ENCODE measurements around the gene ZSCAN10.

Gene ZSCAN10

DNA sequence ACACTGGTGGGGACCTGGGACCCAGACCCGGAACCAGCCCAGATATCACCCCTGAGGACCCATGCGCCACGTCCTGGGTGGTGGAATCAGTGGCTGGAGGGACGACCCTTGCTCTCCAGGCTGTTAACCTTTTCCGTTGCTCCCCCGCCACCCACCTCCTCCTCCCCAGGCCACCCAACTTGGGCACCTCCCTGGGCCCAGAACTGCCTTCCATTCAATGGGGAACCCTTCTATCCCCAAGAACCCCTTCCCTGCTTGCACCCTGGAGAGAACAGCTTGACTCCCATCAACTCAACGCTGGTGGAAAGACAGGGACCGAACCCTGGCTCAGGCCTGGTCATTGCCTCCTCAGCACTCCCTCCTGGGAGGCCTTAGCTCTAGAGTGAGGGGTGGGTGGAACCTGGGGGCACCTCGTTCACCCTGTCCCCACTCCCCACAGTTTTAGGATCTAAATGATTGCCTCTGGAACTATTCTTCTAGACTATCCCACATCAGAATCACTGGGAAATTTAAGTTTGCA, 39.3 kb downstream of the ZSCAN10 start:
- Histone ChIP-seq H3K27ac (ENCODE audit: low read length) (no peak overlapping the region), H4K20me1 (ENCODE audit: insufficient read depth, low read length) (no peaks in the 10 kb centered on the region), H3F3A (ENCODE audit: insufficient read depth, low read length) (no peaks in the 10 kb centered on the region), H3K4me3 (ENCODE audit: low read length) (peak overlapping the region; percentile 96), H3K36me3 (replicated peaks; ENCODE audit: insufficient read depth, low read length) (no peaks in the 10 kb centered on the region), H3K9me3 (replicated peaks; ENCODE audit: insufficient read depth, low read length) (no peaks in the 10 kb centered on the region), H3K27me3 (replicated peaks; ENCODE audit: insufficient read depth, low read length) (peaks cover 79% of the 10 kb centered on the region), H3K4me2 (ENCODE audit: low read depth, low read length) (peak overlapping the region; percentile 99), H2AFZ (ENCODE audit: low read length) (peak overlapping the region; percentile 84), H3K9me2 (replicated peaks; ENCODE audit: insufficient read depth, low read length) (no peaks in the 10 kb centered on the region), H3K4me1 (ENCODE audit: low read length) (peaks cover 3% of the 10 kb centered on the region; the same call in 1 of the 2 replicates), H3K79me2 (ENCODE audit: low read length) (no peaks in the 10 kb centered on the region), H3K9ac (ENCODE audit: low read length) (peak overlapping the region; percentile 31; the same call in 1 of the 2 replicates)
- DNase-seq: no peak
- TF ChIP-seq, protein P1, sequence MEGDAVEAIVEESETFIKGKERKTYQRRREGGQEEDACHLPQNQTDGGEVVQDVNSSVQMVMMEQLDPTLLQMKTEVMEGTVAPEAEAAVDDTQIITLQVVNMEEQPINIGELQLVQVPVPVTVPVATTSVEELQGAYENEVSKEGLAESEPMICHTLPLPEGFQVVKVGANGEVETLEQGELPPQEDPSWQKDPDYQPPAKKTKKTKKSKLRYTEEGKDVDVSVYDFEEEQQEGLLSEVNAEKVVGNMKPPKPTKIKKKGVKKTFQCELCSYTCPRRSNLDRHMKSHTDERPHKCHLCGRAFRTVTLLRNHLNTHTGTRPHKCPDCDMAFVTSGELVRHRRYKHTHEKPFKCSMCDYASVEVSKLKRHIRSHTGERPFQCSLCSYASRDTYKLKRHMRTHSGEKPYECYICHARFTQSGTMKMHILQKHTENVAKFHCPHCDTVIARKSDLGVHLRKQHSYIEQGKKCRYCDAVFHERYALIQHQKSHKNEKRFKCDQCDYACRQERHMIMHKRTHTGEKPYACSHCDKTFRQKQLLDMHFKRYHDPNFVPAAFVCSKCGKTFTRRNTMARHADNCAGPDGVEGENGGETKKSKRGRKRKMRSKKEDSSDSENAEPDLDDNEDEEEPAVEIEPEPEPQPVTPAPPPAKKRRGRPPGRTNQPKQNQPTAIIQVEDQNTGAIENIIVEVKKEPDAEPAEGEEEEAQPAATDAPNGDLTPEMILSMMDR (IDR thresholded peaks at IDR 0.05; ENCODE audit: low read length): no peak
- no peak for TF ChIP-seq EZH2 (optimal IDR thresholded peaks at IDR 0.05; ENCODE audit: low read depth, low read length)
- no peak for TF ChIP-seq EZH2phosphoT487 (IDR thresholded peaks at IDR 0.05; ENCODE audit: low read length)

DNA sequence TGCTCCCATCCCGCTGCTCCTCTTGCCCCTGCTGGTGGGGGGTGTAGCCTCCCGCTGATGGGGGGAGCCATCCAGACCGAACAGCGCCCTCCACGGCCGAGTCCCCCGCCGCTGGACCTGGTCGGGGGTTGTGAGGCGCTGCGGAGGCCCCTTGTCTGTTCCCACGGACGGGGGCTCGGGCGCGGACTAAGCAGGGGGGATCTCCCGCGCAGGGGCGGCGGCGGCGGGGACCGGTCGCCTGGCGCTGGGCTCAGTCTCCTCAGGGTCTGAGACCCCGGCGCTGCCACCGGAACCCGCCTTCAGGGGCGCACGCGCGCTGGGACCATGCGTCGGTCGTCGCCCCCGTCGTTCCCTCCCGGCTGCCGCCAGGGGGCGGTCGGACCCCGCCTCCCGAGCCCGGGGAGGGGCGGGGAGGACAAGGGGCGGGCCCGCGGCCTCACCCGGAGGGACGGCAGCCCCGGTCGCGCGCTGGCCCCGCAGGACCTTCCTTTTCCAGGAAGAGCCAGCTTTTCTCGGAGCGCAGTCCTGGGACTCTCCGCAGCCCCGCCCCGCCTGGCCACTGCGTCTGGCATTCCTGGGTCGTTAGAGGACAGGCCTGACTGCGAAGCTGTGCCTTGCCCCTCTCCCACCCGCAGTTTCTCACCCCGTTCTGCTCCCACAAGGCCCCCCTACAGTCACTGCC, 39.9 kb downstream of the ZSCAN10 start:
- H3K36me3 ChIP-seq (replicated peaks; ENCODE audit: insufficient read depth, low read length): no peaks in the 10 kb centered on the region
- H3K4me2 ChIP-seq (ENCODE audit: low read depth, low read length): peak overlapping the region; percentile 99
- H3K9me2 ChIP-seq (replicated peaks; ENCODE audit: insufficient read depth, low read length): no peaks in the 10 kb centered on the region
- H3K4me3 ChIP-seq (ENCODE audit: low read length): peak overlapping the region; percentile 96
- DNase-seq: peak; percentile 79
- H3K27ac ChIP-seq (ENCODE audit: low read length): no peak overlapping the region
- H3F3A ChIP-seq (ENCODE audit: insufficient read depth, low read length): no peaks in the 10 kb centered on the region
- TF ChIP-seq, protein P1 (IDR thresholded peaks at IDR 0.05; ENCODE audit: low read length): peak; percentile 79
- no peak for TF ChIP-seq EZH2phosphoT487 (IDR thresholded peaks at IDR 0.05; ENCODE audit: low read length)
- H3K9me3 ChIP-seq (replicated peaks; ENCODE audit: insufficient read depth, low read length): no peaks in the 10 kb centered on the region
- H2AFZ ChIP-seq (ENCODE audit: low read length): peak overlapping the region; percentile 98
- peak overlapping the region; percentile 84 for H3K9ac ChIP-seq (ENCODE audit: low read length)
- no peaks in the 10 kb centered on the region for H3K79me2 ChIP-seq (ENCODE audit: low read length)
- H3K4me1 ChIP-seq (ENCODE audit: low read length): peaks cover 3% of the 10 kb centered on the region; the same call in 1 of the 2 replicates
- H3K27me3 ChIP-seq (replicated peaks; ENCODE audit: insufficient read depth, low read length): peaks cover 73% of the 10 kb centered on the region
- no peaks in the 10 kb centered on the region for H4K20me1 ChIP-seq (ENCODE audit: insufficient read depth, low read length)

DNA sequence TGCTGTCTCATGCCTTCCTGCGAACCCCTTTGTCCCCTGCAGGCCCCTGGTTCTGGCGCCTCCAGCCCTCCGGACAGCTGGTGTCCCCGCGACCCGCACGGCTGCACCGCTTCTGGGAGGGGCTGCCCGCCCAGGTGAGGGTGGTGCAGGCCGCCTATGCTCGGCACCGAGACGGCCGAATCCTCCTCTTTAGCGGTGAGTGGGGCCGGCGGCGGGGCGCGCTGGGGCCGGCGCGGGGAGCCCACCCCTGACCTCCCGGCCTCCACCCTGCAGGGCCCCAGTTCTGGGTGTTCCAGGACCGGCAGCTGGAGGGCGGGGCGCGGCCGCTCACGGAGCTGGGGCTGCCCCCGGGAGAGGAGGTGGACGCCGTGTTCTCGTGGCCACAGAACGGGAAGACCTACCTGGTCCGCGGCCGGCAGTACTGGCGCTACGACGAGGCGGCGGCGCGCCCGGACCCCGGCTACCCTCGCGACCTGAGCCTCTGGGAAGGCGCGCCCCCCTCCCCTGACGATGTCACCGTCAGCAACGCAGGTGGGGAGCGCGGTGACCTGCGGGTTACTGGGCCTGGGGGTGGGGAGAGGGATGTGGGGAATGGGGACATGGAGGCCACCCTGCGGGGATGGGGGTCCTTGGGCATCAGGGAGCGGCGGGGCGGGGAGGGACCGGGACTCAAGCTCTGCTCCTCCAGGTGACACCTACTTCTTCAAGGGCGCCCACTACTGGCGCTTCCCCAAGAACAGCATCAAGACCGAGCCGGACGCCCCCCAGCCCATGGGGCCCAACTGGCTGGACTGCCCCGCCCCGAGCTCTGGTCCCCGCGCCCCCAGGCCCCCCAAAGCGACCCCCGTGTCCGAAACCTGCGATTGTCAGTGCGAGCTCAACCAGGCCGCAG, 40.7 kb downstream of the ZSCAN10 start:
- Histone ChIP-seq H3K79me2 (ENCODE audit: low read length) (no peaks in the 10 kb centered on the region), H3K4me2 (ENCODE audit: low read depth, low read length) (peak overlapping the region; percentile 99), H3K9ac (ENCODE audit: low read length) (peak overlapping the region; percentile 84), H3F3A (ENCODE audit: insufficient read depth, low read length) (no peaks in the 10 kb centered on the region), H3K4me3 (ENCODE audit: low read length) (peak overlapping the region; percentile 96), H3K4me1 (ENCODE audit: low read length) (peaks cover 3% of the 10 kb centered on the region; the same call in 1 of the 2 replicates), H3K27me3 (replicated peaks; ENCODE audit: insufficient read depth, low read length) (peaks cover 70% of the 10 kb centered on the region), H2AFZ (ENCODE audit: low read length) (peak overlapping the region; percentile 98), H3K27ac (ENCODE audit: low read length) (no peak overlapping the region), H3K9me3 (replicated peaks; ENCODE audit: insufficient read depth, low read length) (no peaks in the 10 kb centered on the region), H3K36me3 (replicated peaks; ENCODE audit: insufficient read depth, low read length) (no peaks in the 10 kb centered on the region), H4K20me1 (ENCODE audit: insufficient read depth, low read length) (no peaks in the 10 kb centered on the region), H3K9me2 (replicated peaks; ENCODE audit: insufficient read depth, low read length) (no peaks in the 10 kb centered on the region)
- peak; percentile 54 for DNase-seq
- TF ChIP-seq EZH2phosphoT487 (IDR thresholded peaks at IDR 0.05; ENCODE audit: low read length) (no peak), EZH2 (optimal IDR thresholded peaks at IDR 0.05; ENCODE audit: low read depth, low read length) (no peak)

Measured in MM.1S (cell line).